NCI-H1694 (cell line): Measurements from ENCODE around the gene APLF.
"Not testable (repeated sequence)": the region's sequence is repeated elsewhere in the genome, so short reads cannot be mapped to it uniquely, and the experiment has no call there.

Source experiments
- DNase-seq: peaks from one replicate; lab custom pipeline; 2025; lab: John Stamatoyannopoulos, UW

APLF gene

DNA sequence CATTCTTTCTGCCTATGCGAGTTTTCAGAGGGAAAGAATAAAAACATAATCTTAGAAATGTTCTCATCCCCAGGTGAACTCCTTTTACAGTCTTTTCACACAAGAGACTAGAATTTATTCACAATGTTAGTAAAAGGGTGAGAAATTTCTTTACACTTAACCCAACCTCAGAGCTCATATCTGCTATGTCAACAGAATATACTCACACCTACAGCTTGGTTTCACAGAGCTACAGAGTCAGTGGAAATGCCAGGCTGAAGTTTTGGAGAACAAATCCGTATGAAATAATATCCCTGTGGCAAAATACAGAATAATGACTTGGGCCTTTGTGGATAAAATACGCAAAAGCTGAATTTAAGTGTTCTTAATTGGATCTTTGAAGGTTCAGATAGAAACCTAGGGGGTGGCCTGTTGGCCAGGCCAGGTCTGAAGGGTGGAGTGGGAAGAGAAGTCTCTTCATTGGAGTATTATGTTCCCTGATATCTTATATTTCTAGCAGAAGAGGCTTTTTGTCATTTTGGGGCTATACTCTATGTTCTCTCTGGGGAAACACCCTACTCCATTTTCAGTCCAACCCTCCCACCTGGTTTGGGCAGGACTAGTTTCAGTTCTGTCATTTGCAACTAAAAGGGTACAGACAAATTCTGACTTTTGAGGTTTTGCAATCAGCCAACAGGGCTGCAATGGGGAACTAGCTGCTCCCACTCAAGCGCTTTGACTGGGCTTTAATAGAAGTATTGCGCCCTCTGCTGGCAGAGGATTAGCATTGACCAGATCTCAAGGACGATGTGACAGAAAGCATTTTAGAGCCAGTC is 26.0 kb upstream of the APLF start:
- peak; percentile 91 for DNase-seq

DNA sequence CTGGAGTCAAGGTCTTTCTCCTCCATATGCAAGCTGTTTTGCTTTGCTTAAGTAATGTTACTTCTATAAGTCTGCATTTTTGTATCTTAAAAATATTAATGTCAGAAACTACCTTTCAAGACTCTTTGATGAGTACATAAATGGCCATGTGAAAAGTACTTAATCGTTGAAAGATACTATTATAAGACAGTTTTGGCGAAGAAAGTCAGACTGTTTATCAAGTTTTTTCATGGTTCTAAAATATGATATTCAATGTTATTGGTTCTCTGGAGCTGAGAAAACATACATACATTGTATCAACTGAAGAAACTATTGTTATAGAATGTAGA is 25.4 kb upstream of the APLF start:
- DNase-seq, result no peak

DNA sequence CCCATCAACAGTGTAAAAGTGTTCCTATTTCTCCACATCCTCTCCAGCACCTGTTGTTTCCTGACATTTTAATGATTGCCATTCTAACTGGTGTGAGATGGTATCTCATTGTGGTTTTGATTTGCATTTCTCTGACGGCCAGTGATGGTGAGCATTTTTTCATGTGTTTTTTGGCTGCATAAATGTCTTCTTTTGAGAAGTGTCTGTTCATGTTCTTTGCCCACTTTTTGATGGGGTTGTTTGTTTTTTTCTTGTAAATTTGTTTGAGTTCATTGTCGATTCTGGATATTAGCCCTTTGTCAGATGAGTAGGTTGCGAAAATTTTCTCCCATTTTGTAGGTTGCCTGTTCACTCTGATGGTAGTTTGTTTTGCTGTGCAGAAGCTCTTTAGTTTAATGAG is 21.0 kb upstream of the APLF start:
- not testable (repeated sequence) for DNase-seq

DNA sequence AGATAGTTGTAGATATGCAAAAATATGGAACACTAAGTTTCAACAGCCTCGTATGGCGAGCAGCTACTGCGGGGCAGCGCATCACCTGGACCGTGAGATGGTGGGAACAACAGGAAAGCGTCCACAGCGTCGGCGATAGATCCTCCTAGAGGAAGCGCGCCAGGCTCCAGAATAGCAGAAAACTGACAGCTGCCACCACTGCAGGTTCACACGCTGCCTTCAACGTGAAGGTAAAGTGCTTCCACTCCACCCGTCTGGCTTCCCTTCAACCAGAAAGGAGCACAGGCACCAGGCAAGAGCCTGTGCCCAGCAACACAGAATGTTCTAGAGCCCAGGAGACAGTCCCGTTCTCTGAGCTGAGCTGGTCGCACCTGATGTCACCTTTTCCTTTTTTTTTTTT is 20.3 kb upstream of the APLF start:
- DNase-seq, result no peak

DNA sequence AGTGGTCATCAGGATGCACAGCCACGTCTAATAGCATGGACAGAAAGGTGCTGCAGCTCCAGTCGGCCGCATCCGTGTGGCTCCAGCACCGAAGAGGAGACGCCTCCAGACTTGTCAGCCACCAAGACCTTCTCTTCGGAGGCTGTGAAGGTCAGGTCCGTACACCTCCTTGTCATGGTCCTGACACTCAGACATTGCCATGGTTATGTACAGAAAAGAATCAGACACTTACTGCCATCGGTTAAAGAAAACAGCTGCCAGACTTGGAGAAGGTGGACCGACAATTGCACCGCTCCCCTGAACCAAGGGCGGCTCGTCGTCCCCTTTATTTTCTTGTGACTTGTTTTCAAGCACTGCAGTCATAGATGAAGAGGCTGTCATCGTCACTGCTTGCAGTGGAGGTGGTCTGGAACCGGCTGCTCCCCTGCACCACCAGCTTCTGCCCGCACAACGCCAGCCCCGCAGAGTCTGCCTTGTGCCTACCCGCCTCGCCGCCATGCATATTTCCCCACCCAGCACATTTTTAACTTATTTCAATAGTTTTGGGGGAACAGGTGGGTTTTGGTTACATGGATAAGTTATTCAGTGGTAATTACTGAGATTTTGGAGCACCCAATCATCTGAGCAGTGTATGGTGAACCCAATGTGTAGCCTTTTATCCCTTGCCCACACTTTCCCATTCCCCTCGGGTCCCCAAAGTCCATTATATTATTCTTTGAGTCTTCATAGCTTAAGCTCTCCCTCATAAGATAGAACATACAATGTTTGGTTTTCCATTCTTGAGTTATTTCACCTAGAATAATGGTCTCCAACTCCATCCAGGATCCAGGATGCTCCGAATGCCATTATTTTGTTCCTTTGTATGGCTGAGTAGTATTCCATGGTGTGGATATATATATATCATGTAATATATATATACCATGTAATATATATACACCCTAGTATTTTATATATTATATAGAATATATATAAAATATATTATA is 18.4 kb upstream of the APLF start:
- DNase-seq, result no peak

DNA sequence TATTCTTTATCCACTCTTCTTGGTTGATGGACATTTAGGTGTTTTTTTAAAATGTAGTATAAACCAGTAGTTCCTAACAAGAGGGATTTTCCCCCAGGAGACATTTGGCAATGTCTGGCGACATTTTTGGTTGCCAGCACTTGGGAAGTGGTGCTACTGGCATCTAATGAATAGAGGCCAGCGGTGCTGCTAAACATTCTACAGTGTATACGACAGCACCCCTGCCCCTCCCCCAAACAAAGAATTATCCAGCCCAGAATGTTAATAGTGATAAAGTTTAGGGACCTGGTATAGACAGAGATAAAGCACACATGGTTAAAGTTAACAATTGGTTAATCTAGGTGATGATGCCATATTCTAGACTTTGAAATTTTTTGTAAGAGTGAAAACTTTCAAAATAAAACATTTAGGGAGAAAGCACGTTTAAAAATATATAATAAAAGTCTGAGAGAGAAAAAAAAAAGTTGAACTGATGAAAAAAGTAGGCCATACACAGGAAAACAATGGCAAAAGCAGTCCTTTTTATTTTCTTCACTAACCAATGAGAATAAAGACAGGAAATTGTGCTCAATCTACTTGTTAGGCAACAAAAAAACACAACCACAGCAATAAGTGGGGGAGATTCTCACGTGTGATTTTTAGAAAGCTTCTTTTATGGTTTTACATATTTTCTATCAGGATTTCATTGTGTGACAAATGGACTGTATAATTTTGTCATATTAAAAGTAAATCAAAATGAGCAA is 15.1 kb upstream of the APLF start:
- DNase-seq, result no peak

DNA sequence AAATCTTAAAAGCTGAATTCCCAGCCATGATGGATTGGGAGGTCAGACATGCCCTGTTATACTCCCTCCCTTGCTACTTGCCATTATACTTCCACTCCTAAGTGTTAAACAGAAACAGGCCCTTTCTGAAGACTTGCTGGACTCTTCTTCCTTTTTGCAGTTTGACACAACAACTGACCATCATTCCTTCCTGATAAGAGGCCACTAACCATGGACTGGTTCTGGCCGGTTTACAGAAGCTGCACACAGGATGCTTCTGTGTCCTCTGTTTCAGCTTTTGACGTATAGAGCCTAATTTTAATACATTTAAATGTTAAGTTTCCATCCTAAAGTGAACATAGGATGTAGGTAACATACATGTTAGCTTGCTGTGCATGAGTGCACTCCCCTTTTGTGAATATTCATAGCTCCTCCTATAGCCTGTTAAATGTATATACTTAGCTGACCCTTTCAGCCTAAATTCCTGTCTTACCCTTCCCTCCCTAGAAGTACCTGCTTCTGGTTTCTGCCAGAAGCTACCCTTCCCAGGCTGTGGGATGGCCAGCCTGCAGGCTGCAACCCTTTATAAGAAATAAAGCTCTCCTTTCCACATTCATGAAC is 13.5 kb upstream of the APLF start:
- no peak for DNase-seq

DNA sequence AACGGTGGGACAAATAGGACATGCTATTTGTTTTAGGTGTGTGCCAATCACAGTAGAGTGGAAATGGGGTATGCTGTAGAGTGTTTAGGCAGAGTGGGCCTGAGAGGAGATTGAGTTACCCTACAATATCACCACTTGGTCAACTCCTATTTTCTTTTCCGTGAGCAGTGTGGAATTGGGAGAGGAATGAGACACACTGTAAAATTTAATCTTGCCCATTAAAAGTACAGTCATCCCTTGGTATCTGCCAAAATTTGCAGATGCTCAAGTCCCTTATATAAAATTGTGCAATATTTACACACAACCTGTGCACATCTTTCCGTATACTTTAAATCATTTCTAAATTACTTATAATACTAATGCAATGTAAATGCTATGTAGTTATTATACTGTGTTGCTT is 12.7 kb upstream of the APLF start:
- no peak for DNase-seq

DNA sequence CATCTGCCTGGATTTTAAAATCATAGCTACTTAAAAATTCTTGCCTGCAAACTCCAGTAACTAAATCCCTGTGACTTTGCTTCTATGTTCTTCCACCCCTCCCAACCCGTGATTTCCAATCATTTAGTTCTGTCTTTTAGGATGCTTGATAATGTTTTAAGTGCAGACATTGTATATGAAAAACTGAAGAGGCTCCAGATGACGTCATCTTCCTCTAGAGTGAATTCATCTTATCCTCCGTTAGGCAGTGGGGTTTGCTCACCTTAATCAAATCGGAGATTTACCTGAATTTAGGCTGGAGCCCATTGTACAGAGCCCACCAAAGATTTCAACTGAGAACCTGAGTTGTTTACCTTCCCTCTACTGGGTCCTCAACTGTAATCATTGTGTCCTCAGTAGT is 11.2 kb upstream of the APLF start:
- no peak for DNase-seq

DNA sequence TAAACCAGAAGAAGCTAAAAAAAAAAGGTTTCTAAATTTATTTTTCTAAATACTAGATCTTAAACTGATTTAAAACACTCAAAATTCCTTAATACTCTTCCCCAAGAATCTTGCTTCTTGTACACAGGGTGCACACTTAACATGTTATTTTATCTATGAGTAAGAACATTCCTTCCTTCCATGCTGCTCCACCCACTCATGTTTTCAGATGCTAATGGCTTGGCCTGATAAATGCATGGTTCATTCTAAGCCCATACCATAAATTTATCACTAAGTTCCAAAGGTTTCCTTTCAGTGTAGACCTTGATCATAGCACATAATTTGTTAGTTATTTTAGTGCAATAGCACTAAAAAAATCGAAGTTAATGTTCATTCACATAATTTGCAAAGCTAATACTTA is 8.4 kb upstream of the APLF start:
- DNase-seq, result no peak

DNA sequence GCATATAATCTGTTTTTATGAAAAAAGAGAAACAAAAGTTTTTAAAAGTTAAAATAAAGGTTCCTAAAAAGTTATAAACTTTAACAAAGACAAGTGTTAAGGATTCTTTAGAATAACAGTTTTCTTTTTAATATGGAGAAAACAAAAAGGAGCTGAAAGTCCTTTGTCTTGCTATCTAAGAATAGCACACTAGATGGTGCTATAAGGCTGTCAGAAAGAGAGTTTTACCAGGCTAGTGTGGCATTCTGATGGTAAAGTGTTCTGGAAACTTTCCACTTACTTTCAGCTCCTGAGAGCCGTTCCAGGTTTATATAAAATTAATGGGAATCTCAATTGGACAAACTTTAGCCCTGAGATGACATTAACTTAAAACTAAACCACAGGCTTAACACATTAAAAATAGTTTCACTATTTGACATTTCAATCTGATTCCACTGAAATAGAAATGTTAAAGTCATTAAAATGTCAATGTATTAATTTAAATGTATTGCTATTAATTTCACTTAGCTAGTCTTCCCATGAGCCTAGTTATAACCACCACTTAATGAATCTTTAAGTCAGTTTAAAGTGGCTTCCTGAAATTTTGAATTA is 4.0 kb upstream of the APLF start:
- DNase-seq, result peak; percentile 56

DNA sequence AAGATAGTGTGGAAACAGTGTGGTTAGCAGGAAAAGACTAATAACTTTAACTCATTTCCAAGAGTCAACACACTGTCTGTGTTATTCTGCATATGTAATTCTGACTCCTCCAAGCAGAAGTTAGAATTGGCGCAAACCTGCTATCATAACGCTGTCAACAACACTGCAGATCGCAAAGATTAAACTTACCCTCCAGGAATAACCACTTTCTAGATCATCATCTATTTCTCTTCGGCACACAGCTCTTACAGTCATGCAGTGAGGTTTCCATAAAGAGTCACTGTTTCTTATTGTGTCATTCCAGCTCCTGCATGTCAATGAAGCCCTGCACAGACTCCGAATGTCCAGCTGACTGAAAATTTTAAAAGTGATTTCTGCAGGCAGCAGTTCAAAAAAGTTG is 2.7 kb upstream of the APLF start:
- no peak for DNase-seq

DNA sequence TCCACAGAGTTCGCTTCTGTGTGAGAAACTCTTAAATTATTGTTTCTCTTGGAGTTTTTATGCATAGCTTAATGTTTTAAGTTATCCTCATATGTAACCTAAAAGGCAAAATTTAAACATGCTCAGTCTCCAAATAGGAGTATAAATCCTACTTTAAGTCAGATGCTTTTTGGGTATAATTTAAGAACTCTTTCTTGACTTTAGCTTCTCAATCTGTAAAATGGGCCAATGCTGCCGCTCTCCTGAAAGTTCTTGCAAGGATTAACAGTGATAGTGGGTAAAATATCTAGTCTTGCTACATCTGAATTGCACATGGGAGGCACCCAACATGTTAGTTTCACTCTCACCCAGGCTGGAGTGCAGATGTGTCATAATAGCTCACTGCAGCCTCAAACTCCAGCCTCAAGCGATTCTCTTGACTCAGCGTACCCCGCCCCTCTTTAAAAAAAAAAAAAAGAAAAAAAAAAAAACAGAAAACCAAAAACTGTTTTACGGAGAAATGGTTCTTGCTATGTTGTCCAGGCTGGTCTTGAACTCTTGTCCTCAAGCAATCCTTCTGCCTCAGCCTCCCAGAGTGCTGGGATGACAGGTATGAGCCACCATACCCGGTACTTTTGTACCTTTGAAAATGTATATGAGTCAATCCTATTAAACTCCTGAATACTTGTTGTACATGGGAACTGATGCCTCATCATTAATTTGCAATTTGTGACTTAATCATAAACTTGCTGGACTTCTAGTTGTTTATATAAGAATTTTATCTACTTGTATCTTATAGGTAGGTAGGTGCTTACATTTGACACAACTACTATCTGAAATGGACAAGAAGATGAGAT is 2.1 kb upstream of the APLF start:
- DNase-seq, result no peak

DNA sequence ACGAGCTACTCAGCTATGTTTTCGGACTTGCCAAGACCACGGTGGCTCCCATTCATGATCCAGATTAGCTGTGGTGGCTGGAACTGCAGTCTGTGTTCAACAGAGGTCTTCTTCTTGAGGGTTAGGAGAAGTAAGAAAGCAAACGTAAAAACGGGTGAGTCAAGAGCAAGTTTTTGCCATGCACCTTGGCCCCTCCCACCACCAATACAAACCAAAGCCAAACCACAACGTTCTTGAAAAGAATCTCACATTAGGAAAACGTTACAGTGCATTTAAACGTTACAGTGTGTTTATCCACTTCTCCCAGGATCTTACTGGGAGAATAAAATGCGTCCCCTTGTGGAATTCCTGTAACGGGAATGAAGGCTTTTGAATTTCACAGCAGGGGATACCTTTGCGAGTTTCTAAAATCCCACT is 1.0 kb upstream of the APLF start:
- no peak for DNase-seq

DNA sequence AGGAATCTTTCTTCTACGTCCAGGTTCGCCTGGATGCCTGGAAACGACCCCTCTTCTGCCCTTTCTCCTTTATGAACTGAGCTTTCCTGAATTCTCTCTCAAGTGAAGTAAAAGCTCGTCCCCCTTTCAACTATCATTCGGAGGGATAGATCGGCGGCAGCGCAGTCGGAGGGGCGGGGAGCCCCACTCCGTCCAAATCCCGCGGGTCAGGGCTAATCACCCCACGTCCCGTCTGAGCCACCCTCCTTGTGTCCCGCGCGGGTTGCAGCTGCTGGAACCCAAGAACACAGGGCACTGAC is 658 bp upstream of the APLF start:
- no peak for DNase-seq

DNA sequence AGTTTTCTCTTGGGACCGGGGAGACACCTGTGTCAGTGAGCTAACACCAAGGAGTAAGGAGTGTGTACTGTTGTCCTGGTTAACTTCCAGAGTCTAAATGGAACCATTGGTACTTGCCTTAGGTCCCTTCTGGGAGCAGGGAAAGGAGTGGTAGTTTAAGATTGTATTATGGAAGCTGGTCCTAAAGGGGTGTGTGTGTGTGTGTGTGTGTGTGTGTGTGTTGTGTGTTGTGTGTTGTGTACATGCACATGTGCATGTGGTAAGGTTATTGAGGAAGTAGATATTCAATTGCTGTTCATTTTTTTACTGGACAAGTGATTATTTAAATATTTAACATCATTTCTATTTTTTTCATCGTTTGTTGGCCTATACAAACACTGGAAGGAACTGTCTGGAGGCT is 1.4 kb downstream of the APLF start:
- no peak for DNase-seq

DNA sequence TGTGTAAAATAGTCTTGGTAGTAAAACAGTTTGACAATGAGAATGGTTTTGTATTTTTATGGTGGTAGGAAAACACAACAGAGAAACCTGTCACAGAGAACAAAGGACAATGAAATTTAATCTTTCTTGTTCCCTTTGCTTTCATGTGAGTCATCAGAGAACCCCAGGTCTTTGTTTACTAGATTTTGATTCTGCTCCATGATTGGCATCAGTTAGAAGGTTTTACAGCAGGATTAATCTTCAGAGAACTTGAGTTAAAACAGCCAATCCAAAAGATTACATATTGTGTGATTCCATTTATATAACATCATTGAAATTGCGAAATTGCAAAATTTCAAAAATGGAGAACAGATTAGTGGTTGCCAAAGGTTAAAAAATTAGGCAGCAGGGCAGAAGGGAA is 2.5 kb downstream of the APLF start:
- no peak for DNase-seq

DNA sequence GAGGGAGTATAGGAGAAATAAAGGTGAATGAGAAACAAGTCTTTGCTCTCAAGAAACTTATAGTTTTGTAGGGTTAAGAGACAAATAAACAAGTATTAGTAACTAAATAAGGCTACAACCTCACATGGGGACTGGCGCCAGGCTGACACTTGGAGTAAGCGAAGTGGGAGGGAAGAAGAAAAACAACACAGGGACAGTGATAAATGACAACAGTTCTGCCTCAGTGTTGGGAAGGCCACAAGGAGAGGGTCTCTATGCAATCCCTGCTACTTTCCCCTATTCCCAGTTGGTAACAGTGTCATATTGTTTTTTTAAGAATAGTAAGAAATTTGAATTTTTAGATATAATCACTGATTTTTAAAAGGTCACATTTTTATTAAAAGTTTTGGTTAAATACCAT is 4.0 kb downstream of the APLF start:
- no peak for DNase-seq

DNA sequence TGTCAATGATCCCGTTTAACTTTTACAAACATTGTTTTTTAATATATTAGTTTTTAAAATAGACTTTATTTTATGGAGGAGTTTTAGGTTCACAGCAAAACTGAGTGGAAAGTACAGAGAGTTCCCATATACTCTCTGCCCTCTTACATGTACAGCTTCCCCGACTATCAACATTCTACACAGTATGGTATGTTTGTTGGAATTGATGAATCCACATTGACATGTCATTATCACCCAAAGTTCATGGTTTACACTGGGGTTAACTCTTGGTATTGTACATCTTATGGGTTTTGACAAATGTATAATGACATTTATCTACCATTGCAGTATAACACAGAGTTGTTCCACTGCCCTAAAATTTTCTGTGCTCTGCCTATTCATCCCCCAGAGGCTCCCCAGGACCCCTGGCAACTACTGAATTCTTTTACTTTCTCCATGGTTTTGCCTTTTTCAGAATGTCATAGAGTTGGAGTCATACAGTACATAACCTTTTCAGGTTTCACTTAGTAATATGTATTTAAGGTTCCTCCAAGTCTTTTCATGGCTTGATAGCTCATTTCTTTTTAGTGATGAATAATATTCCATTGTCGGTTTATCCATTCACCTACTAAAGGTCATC is 5.5 kb downstream of the APLF start:
- no peak for DNase-seq

DNA sequence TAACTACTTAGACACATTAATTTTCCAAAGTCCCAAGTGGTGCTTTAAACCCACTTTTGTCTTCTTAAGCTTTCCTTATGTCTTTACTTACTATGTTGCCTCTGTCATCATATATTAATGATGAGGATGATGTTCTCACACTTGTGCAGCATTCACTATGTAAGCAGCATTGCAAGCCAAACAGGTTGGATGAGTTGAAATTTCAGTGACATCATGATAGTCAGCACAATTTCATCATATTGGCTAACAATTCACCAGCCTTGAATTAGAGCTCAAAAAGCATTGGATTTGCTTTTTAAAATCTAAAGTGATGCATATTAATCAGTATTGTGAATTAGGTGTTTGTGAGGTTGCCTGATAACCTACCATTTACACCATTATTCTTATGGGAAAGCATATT is 7.7 kb downstream of the APLF start:
- DNase-seq, result no peak

DNA sequence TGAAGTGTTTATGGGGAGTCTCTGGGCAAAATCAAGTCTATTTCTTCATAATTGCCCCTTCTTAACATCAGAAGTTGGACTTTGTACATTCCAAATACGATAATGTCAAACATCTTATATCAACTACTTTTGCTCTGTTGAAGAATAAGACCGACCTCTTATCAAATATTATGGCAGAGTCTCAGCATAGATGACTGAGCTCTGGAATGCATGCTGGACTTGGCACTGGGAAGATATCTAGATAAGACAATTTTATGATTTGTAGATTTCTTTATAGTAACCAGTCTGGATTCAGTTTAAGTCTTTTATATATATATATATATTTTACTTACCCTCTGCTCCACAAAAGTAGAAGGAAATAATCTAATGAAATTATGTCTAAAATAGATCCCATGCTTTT is 8.2 kb downstream of the APLF start:
- DNase-seq, result no peak
